CD4-positive, alpha-beta T cell treated with Interleukin-21 for 1 hour (primary cell): ENCODE results near the gene TCTN3.
A peak's percentile ranks its signal among the peaks of the same experiment; 100 is the strongest.
"Not testable (repeated sequence)": the region's sequence is repeated elsewhere in the genome, so short reads cannot be mapped to it uniquely, and the experiment has no call there.

Experiments
- DNase-seq: peaks from one replicate; pipeline ENCODE4 v3.0.0-alpha.2; 2020

TCTN3 gene

DNA sequence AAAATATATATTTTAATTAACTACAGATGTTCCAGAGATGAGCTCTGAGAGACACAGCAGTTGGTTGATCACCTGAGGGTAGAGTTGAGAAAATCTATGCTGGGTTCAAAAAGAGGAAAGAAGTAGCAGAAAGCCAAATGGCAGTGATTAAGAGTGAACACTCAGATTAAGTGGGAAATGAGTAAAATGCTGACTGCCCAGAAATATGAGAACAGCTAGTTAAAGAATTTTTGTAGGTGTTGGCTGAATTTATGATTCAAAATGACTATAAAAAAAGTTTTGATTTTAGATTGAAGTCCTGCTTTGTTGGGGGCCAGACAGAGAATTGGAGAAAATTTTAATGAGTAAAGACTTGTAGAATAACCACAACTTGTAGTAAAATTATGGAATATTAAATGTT is 9.8 kb downstream of the TCTN3 start:
- DNase-seq = no peak

DNA sequence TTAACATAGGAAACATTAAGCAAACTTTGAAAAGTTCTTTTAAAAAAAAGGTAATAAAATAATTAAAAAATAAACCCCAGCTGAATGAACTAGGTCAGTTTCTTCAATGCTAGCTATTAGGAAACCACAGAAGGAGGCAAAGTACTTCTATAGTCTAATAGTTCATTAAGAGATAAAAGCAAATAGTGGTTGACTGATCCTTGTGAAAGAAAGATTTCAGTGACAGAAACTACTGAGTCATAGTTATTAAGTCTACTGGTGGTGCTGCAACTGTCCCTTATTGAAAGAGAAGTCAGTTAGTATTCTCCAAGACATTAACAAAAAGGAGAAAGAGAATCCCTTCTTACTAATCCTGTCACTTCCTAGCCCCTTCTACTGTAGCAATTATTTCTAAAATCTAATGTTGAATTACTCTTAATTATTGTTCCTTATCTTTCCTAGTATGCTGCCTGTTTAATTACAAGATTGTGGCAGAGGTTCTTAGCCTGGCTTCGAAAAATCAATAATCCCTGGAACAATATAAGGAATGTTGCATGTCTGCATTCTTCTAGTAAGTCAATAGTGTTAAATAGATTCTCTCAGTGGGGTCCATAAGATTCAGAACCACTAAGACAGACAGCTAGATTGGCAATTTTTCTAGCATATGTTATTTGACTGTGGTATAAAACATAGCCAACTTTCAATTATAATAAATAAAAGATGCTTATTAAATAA is 18.2 kb downstream of the TCTN3 start:
- no peak for DNase-seq

DNA sequence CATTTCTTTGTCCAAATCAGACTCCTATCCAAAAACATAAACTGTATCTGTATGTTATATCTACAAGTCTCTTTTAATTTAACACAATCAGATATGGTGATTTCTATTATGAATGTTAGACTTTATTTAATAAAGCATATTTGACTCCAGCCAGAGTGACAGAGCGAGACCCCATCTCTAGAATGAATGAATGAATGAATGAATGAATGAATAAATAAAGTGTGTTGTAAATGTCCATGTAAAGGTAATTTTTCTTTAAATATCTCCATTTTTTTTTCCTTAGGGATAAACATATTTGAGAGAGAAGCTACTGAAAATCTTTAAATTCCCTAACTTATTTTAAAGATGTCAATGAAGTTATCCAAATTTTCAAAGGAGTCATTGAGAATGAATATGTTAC is 19.1 kb downstream of the TCTN3 start:
- DNase-seq = no peak

DNA sequence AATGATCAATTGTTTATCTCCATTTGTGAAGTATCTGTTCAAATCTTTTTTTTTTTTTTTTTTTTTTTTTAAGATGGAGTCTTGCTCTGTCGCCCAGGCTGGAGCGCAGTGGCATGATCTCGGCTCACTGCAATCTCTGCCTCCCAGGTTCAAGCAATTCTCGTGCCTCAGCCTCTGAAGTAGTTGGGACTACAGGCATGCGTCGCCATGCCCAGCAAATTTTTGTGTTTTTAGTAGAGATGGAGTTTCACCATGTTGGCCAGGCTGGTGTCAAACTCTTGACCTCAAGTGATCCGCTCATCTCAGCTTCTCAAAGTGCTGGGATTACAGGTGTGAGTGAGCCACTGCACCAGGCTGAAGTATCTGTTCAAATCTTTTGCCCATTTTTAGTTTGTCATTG is 21.1 kb downstream of the TCTN3 start:
- not testable (repeated sequence) for DNase-seq

DNA sequence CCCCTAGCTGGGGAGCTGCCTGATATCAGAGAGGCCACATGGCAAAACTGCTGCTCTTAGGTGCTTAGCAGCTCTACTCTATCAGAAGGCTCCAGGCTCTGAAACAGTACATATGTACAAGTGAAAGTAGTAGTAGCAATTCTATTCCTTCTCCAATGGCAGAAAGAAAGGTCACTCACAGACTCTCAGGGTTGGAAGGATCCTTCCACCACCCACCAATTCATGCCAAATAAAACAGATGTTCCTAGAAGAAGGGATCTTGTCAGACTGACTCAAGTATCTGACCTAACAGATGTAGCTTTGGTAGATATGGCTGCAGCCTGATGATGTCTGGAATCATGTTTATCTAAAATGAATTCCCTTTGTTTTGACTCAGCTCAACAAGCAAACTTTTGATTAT is 29.2 kb downstream of the TCTN3 start:
- DNase-seq = no peak

DNA sequence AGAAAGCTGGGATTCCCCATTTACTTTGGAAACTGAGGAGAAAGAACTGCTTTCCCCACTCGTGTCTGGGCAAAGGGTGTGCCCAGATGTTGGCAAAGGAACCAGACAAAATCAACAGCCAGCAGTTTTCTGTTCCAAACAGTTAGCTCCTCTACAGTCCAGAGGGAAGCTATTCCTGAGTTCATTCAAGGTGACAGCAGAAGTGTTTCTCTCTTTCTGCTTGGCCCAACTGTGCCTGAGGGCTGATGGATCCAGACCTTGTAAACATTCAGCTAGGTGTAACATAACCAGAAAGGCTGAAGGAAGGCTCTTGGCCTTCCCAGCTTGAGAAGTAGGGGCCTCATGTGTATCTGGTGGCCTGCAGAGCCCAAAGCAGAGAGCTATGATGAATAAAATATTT is 30.2 kb downstream of the TCTN3 start:
- DNase-seq = no peak

DNA sequence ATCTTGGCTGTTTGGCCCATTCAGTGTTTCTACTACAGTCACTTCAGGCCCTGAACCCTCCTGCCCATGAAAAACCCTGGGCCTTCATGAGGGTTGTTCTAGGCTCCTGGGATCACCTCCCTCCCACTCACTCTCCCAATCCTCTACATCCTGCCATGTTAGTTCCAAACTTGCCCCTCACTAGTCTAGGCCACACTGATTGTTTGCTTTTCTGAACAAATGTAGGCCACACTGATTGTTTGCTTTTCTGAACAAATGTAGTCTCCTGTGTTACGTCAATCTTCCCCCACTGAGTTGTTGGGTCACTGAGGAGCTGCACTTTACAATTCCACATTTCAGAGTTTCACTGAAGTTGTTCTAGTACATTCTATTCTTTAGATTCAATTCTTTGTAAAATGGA is 31.9 kb downstream of the TCTN3 start:
- no peak for DNase-seq

DNA sequence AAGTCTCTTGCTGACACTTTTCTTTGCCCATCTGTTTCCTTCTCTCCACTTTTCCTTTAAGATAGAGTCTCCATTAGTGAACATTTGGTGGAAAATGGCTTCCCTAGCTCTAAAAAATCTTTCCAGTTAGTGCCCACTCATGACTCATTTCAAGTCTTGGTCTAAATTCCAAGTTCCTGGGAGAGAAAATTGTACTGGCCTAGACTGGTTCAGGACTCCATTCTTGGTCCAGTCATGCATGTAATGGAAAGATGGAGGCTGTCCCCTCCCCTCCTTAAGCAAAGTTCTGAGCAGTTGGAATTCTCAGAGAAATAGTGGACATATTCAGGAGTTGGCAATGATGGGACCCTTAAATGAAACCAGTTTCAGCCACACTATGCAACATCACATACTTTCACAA is 33.4 kb downstream of the TCTN3 start:
- DNase-seq = no peak

DNA sequence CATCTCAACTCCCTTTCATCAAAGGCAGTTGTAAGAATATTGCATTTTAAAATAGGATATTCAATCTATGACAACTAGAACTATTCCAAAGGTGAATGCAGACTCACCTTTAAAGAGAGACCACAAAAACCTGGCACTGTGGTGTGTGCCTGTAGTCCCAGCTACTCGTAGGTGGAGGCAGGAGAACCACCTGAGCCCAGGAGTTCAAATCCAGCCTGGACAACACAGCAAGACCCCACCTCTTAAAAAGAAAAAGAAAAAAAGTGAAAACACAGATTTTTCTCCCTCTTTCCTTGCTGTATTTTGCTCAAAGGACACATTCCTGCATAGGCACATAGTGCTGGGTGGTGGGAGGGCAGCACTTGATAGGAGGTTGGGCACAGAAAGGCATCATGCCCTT is 36.5 kb downstream of the TCTN3 start:
- DNase-seq = no peak

DNA sequence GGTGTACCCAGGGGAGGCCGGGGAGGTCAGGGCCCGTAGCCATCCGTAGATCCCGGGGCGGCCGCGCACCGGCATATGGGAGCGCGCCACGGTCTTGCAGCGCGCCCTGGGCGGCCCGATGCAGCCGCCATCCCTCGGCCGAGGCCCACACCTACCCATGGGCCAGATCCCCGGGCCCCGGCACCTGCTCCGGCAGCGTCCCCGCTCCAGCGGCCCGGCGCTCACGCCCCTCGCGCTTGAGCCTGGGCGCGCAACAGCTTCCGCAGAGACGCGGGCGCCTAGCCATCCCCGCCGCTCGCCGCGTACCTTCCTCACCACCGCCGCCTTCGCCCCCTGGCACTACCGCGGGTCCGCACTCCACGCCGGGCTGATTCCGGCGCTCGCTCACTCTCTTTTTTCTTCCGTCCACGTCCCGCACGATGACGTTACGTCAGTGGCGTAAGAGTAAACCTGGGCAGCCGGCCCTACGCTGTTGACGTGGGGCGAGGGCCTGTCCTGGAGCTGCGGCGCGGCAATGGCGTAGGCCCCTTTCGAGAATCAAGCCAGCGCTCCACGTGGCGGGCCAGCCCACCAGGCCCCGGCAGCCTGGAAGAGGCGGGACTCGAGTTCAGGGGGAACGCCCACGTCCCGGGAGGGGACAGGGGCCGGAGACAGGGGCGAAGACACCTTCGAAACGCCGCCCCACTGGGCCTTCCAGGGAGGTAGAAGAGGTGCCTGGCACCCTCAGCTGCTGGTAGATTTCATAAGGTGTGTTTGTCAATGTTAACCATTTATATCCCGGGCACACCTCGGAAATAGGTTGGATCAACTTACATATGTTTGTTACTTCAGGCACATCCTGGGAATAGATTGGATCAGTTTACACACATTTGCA is 37.2 kb downstream of the TCTN3 start, which contains the start of gene ALDH18A1:
ALDH18A1 (minus strand) TSS at position 421 of the 874 bp plus-strand sequence. CDS start 3,334 bp downstream, outside the sequence.
- DNase-seq = peak; percentile 94

DNA sequence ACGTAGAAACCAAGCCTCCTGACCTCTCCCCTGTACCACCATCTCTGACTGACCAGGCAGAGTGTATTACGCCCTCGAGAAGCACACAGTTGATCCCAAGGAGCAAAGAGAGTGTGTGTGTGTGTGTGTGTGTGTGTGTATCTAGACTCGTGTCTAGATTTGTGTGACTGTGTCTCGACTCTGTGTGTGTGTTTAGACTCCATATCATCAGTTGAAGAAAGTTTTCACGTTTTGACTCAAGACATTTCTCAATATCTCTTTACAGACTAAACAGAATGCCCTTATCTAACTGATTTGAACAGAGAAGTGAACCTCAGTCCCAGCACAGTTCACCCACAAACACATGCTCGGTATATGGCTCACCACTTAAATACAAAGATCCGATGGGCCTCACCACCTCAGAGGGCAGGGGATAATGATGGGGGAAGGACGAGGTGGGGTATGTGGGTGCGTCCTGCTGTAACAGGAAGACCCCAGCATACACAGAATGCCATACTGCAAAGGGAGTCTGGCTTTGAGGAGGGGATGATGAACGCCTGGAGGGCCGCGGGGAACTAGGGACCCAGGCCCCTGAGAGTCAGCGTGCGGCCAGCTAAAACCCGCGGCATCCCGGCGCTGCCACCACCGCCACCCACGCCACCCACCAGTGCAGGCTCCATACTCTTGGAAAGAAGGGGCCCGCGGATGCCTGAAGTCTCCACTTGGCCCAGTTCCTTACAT is 38.0 kb downstream of the TCTN3 start:
- peak; percentile 12 for DNase-seq

DNA sequence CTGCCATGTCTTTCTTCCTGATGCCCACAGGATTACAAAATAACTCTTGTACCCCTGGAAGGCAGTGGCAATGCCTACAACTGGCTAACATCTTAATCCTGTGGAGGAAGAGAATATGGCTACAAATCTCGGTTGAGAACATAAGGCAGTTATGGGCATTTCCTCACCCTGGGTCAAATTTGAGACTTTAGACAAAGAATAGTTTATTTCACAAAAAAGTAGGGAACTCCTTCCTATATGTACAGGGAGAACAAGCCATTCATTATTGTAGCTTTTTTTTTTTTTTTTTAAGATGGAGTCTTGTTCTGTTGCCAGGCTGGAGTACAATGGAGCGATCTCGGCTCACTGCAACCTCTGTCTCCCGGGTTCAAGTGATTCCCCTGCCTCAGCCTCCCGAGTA is 39.8 kb downstream of the TCTN3 start:
- no peak for DNase-seq

DNA sequence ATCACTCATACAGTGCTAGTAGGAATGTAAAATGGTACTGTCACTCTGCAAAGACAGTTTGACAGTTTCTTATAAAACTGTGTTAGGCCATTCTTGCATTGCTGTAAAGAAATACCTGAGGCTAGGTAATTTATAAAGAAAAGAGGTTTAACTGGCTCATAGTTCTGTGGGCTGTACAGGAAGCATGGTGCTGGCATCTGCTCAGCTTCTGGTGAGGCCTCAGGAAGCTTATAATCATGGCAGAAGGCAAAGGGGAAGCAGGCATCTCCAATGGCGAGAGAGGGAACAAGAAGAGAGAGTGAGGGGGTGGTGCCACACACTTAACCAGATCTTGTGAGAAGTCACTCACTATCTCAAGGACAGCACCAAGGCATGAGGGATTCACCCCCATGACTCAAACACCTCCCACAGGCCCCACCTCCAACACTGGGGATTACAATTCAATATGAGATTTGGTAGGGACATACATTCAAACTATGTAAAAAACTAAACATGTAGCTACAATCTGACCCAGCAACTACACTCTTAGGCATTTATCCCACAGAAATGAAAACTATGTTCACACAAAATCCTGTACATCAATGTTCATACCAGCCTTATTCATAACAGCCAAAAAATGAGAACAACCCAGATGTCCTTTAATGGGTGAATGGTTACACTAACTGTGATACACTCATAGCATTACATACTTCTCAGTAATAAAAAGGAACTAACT is 42.2 kb downstream of the TCTN3 start:
- DNase-seq = no peak

DNA sequence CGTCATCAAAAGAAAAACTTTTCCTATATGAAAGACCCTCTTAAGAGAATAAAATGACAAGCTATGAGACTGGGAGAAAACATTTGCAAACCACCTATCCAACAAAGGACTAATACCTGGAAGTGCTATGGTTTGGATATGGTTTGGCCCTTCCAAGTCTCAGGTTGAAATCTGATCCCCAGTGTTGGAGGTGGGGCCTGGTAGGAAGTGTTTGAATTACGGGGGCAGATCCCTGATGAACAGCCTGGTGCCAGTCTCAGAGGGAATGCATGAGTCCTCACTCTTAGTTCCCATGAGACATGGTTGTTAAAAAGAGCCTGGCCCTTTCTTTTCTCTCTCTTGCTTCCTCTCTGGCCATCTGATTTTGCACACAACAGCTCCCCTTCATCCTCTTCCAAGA is 43.5 kb downstream of the TCTN3 start:
- DNase-seq = no peak

DNA sequence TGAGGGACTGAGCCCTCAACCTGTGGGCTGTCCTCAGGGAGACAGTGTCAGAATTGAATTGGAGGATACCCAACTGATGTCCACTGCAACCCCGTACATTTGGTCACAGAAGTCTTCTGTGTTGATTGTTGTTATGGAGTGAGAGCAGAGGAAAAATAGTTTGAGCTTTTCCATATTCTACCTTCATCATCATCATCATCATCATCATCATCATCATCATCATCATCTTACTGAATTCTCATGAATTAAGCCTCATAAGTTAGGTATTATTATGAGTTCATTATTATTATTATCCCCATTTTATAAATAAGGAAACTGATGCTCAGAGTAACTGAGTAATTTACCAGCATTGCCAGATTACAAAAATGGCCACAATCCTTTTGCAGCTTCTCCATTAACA is 45.6 kb downstream of the TCTN3 start:
- no peak for DNase-seq

DNA sequence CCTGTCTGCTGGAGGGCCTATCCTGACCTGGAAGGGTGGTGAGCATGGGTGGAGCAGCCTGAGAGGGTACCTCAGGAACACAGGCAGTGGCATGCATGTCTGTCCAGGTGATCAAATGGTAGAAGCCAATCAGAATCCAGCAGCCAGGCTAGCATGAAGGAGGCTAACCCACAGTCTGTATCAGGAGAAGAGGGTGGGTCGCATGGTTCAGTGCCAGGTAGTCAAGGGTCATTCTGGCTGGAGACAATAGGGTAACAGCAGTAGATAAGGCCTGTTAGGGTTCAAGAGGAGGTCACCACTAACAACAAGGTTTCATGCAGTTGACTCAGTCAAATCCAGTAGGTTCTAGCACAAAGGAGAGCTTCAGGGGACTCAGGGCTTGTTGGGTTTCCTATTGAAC is 47.6 kb downstream of the TCTN3 start:
- no peak for DNase-seq

DNA sequence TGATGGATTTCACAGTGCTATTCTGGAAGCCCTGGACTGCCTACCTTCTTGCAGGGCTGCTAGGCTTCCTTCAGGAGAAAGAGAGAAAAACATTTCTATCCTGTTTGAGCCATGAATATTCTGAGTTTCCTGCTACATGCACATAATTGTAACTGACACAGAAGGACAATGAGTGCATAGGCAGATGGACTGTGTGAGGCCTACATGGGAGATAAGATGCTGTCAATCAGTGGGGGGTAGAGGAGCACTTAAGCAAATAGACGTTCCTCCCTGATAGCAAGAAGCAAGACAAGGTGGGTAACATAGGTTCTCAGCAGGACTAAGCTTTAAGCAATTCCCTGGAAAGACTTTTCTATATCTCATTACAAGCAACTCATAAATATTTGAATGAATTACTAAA is 48.8 kb downstream of the TCTN3 start:
- no peak for DNase-seq

DNA sequence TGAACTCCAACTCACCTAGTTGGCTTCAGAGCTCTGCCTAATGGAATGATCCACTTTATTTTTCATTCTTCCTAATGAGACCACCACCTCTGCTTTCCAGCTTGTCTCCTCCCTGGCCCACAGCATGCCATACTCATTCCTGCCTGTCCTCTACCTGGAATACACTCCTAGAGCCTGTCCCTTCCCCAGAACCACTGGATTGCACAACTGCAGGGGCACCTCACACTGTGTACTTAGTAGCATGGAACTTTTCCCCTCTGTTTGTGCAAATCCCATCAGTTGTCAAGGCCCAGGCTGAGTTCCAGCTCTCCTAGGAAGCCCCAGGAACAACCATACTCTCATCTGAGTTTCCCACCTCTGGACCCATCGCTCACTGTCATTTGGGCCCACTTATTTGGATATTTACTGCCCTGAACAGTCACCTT is 52.8 kb downstream of the TCTN3 start:
- DNase-seq = no peak

DNA sequence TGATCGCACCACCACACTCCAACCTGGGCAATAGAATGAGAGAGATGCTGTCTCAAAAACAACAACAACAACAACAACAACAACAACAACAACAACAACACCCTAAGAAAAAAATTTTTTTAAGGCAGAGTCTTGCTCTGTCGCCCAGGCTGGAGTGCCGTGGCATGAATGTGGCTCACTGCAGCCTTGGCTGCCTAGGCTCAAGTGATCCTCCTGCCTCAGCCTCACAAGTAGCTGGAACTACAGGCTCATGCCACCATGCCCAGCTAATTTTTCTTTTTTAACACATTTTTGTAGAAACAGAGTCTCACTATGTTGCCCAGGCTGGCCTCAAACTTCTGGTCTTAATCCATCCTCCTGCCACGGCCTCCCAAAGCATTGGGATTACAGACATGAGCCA is 55.8 kb downstream of the TCTN3 start:
- no peak for DNase-seq

DNA sequence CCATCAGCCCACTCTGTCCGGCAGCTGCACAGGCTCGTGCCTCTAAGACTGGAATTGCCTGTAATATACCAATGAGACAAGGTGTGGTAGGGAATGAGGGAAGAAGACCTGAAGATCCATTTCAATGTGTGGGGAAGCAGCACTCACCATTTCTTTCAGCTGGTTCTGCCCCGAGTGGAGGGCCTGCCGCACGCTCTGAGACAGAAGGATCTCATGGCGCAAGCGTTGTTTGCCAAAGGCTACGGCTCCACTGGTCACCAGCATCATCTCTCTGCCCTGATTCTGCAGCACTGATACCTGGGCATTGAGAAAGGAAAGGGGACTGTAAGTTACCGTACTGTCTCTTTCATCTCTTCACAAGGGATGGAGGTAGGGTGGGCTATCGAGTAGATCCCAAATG is 56.6 kb downstream of the TCTN3 start:
- DNase-seq = no peak

DNA sequence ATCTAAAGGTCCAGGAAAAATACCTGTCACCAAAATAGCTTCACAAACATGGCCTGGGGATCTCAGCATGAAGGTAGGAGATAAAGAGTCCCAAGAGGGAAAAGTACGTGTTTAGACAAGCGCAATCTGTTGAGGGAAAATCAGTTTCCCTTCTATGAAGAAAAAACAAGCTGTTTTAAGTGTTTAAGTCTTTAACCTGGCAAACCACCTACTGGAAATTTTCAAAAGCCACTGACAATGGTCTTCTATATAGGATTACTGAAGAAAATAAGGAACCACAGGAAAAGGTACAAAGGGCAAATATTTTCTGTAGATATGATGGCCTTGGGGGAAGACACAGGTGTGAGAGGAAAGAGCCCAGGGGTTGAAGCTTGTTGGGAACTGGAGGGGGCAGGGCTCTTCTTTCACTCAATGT is 58.4 kb downstream of the TCTN3 start:
- no peak for DNase-seq

DNA sequence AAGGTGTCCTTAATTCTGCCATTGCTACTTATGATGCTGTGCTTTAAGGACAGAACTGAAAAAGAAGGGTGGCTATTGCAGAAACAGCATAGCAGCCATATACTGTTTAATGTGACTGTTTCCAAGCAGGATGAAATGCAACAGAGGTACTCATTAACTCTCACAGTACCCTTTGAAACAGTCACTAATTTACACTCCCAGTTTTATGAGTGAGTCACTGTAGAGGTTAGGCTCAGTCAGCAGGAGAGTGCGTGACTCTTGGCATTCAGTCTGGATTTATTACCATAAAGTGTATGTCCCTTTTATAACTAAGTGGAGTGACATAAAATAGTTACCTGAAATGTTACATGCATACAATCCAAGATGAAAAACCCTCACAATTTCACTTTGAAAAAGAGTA is 64.9 kb downstream of the TCTN3 start:
- no peak for DNase-seq

DNA sequence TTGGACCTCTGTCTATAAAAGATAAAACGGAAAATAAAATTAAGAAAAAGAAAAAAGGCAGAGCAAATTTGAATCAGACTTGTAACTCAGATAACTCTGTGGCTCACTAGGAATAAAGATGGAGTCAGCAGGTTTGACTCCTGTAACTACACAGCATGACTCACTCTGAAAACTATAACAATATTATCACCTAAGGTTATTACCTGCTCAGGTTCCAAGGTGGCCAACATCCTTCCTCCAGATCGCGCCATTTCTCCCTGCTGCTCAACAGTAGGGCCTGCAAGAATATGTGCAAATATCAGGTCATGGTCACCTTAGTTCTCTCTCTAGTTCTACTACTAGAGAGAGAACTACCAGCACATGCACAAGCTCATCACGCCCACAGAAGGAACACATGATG is 67.2 kb downstream of the TCTN3 start:
- no peak for DNase-seq
